A549 (cell line): Measurements from ENCODE around the gene SMLR1. TPM values are rescaled to one million over a fixed set of nuclear protein-coding genes. Genes with fewer than 3 reads are reported as not detected.

Source experiments
- ATAC-seq, 2 experiments: fragments of 200-7000 bp in 1 of 2; fragments of >200 bp in 1 of 2; cut with Nextera tagmentation in 1 of 2; cut with Tn5 transposase in 1 of 2; 3 replicates each; pipeline versions ENCODE4 v1.8.0 to v1.9.1; 2018 to 2020; ENCODE audit warnings: mild to moderate bottlenecking in 1 of 2, moderate library complexity in 1 of 2
- CTCF ChIA-PET: fragments of 300-600 bp; sonication (Branson Sonifier 250); formaldehyde crosslinking; extraction: SDS; loops from one replicate; lab custom pipeline; 2021; ENCODE audit warnings: antibody characterized with exemption, inconsistent platforms; lab: Yijun Ruan, JAX
- POLR2A ChIA-PET: fragments of 350-600 bp; formaldehyde crosslinking; extraction: SDS; loops from one replicate; lab custom pipeline; 2021; ENCODE audit warnings: antibody characterized with exemption, inconsistent platforms; lab: Yijun Ruan, JAX
- DNase-seq, 2 experiments: peaks; one replicate each; pipeline versions ENCODE4 v3.0.0 to v3.0.0-alpha.2; 2011 to 2016; ENCODE audit warnings: low read depth in 1 of 2, low spot score in 1 of 2
- FAIRE-seq: peaks from 2 replicates; lab custom pipeline; 2011; peaks lifted over from hg19 to GRCh38; lab: Jason Lieb, UNC
- H3K27ac ChIP-seq, 2 experiments: fragments of >200 bp; sonication (Bioruptor Twin); formaldehyde crosslinking; 3 replicates each; pipeline ENCODE4 v1.5.1; 2016 to 2017
- H3K4me1 ChIP-seq: fragments of >200 bp; sonication (Bioruptor Twin); formaldehyde crosslinking; 3 replicates; pipeline ENCODE4 v1.6.1; 2016
- H3K4me2 ChIP-seq: fragments of >200 bp; sonication (Bioruptor Twin); formaldehyde crosslinking; 3 replicates; pipeline ENCODE4 v1.6.1; 2016
- H3K4me3 ChIP-seq: fragments of >200 bp; sonication (Bioruptor Twin); formaldehyde crosslinking; 3 replicates; pipeline ENCODE4 v1.5.1; 2016
- H3K9me3 ChIP-seq: fragments of >200 bp; sonication (Bioruptor Twin); formaldehyde crosslinking; 3 replicates; pipeline ENCODE4 v1.6.1; 2016
- CBX2 ChIP-seq: fragments of 200-600 bp; sonication (generic); IDR thresholded peaks from 2 replicates; pipeline ENCODE4 v1.6.1; 2016; ENCODE audit warnings: low read depth, mild to moderate bottlenecking, borderline replicate concordance
- CEBPB ChIP-seq, 2 experiments: fragments of >200 bp in 1 of 2; sonication (Bioruptor Twin) in 1 of 2; formaldehyde crosslinking in 1 of 2; IDR thresholded peaks; 2 replicates each; pipeline ENCODE4 v1.6.1; 2012 to 2016
- CHD4 ChIP-seq: fragments of 200-600 bp; sonication (generic); IDR thresholded peaks from 2 replicates; pipeline ENCODE4 v1.6.1; 2016; ENCODE audit warnings: antibody characterized with exemption, mild to moderate bottlenecking, borderline replicate concordance
- EP300 ChIP-seq, 2 experiments: fragments of >200 bp; sonication (Bioruptor Twin); formaldehyde crosslinking; IDR thresholded peaks; 2 replicates in 1 of 2; 3 replicates in 1 of 2; pipeline ENCODE4 v1.6.1; 2016 to 2017
- FOSL2 ChIP-seq, 2 experiments: fragments of 450-650 bp in 1 of 2; fragments of >200 bp in 1 of 2; sonication (Bioruptor Twin) in 1 of 2; formaldehyde crosslinking; IDR thresholded peaks; 2 replicates each; pipeline versions ENCODE4 v1.5.0 to v1.6.1; 2016 to 2020; ENCODE audit warnings: mild to moderate bottlenecking in 1 of 2, moderate library complexity in 1 of 2
- FOXS1 ChIP-seq: fragments of 250-450 bp; sonication (Bioruptor Pico); IDR thresholded peaks from 2 replicates; pipeline ENCODE4 v1.5.0; 2020; ENCODE audit warnings: mild to moderate bottlenecking, moderate library complexity
- HOXB5 ChIP-seq: fragments of 250-450 bp; sonication (Bioruptor Pico); IDR thresholded peaks from 2 replicates; pipeline ENCODE4 v1.5.0; 2020; ENCODE audit warnings: mild to moderate bottlenecking, moderate library complexity
- MAFK ChIP-seq: fragments of 450-650 bp; IDR thresholded peaks from 2 replicates; pipeline ENCODE4 v1.6.1; 2014; ENCODE audit not compliant: partially characterized antibody
- MAZ ChIP-seq: fragments of 150-350 bp; IDR thresholded peaks from 2 replicates; pipeline ENCODE4 v1.6.1; 2014; ENCODE audit warnings: antibody characterized with exemption, low read depth, low read length, borderline replicate concordance
- MYC ChIP-seq: IDR thresholded peaks from 2 replicates; pipeline ENCODE4 v1.6.1; 2012; ENCODE audit warnings: mild to moderate bottlenecking, inconsistent platforms, low read length, improper control_type of control experiment, borderline replicate concordance
- NFE2L2 ChIP-seq: fragments of 150-350 bp; conservative IDR thresholded peaks from 2 replicates; pipeline ENCODE4 v1.6.1; 2014; ENCODE audit warnings: low read length
- POLR2A ChIP-seq: IDR thresholded peaks from 2 replicates; pipeline ENCODE4 v1.6.1; 2012; ENCODE audit warnings: mild to moderate bottlenecking, low read length
- RAD21 ChIP-seq, 2 experiments: fragments of >200 bp in 1 of 2; sonication (Bioruptor Twin) in 1 of 2; formaldehyde crosslinking in 1 of 2; IDR thresholded peaks in 1 of 2; conservative IDR thresholded peaks in 1 of 2; 2 replicates in 1 of 2; 3 replicates in 1 of 2; pipeline ENCODE4 v1.6.1; 2012 to 2018; ENCODE audit warnings: inconsistent platforms in 1 of 2
- RARB ChIP-seq: fragments of 250-450 bp; sonication (Bioruptor Pico); IDR thresholded peaks from 2 replicates; pipeline ENCODE4 v1.8.0; 2021; ENCODE audit warnings: mild to moderate bottlenecking, moderate library complexity
- REST ChIP-seq: fragments of 200-600 bp; sonication (generic); IDR thresholded peaks from 2 replicates; pipeline ENCODE4 v1.6.1; 2016; ENCODE audit warnings: antibody characterized with exemption, mild to moderate bottlenecking, moderate library complexity
- RFX5 ChIP-seq: fragments of 450-650 bp; IDR thresholded peaks from 2 replicates; pipeline ENCODE4 v1.7.1; 2014; ENCODE audit warnings: antibody characterized with exemption, mild to moderate bottlenecking, moderate library complexity
- SMC3 ChIP-seq: fragments of >200 bp; sonication (Bioruptor Twin); formaldehyde crosslinking; IDR thresholded peaks from 3 replicates; pipeline ENCODE4 v1.6.1; 2018; ENCODE audit warnings: inconsistent platforms
- SREBF2 ChIP-seq: fragments of 450-650 bp; IDR thresholded peaks from 2 replicates; pipeline ENCODE4 v1.6.1; 2014; ENCODE audit warnings: mild to moderate bottlenecking, moderate library complexity
- WGBS: methylation state at CpG from one replicate; pipeline ENCODE4 v1.1.6; 2017; ENCODE audit errors: missing lambda C conversion rate; 5-methylcytosine and 5-hydroxymethylcytosine counted together
- polyA plus RNA-seq, 4 experiments: library from polyadenylated mRNA; depleted of rRNA in 3 of 4; stranded (reverse); fragments of >200 nt; fragmentation: RNase III in 1 of 4; extraction: RNeasy Plus Mini Kit Qiagen cat#74134 plus additional on column Dnase treatment in 1 of 4; gene quantifications; 2 replicates in 3 of 4; 3 replicates in 1 of 4; pipeline ENCODE4 v1.2.3, GENCODE V29; 2011 to 2017
- TF ChIP-seq, protein P1 (sequence below): fragments of 450-650 bp; IDR thresholded peaks from 2 replicates; pipeline ENCODE4 v1.6.1; 2014; ENCODE audit warnings: antibody characterized with exemption
- TF ChIP-seq, protein P2 (sequence below): IDR thresholded peaks from 2 replicates; pipeline ENCODE4 v1.6.1; 2012
- TF ChIP-seq, protein P3 (sequence below): fragments of 250-450 bp; sonication (Bioruptor Pico); IDR thresholded peaks from 2 replicates; pipeline ENCODE4 v1.5.0; 2021; ENCODE audit warnings: mild to moderate bottlenecking, moderate library complexity, borderline replicate concordance
- TF ChIP-seq, protein P4 (sequence below): fragments of 250-450 bp; sonication (Bioruptor Pico); IDR thresholded peaks from 2 replicates; pipeline ENCODE4 v1.5.0; 2020; ENCODE audit warnings: low read depth, mild to moderate bottlenecking, moderate library complexity

Gene SMLR1
- polyA plus RNA-seq, 2 of the 4 experiments (the other 2 are of a cell fraction), result 0.03 to 0.05 TPM

- Histone ChIP-seq H3K4me1 (no peaks in the 10 kb centered on the region), H3K4me3 (no peak overlapping the region), H3K4me2 (no peak overlapping the region), H3K9me3 (no peaks in the 10 kb centered on the region), H3K27ac (no peak overlapping the region)
- DNase-seq, result no peak
- no peak for ATAC-seq
- 77% methylated on average over 3 of the region's 3 CpGs for WGBS
- POLR2A ChIA-PET, result no interaction called here
- CTCF ChIA-PET, result no interaction called here
- FAIRE-seq, result no peak
- TF ChIP-seq, protein P1, sequence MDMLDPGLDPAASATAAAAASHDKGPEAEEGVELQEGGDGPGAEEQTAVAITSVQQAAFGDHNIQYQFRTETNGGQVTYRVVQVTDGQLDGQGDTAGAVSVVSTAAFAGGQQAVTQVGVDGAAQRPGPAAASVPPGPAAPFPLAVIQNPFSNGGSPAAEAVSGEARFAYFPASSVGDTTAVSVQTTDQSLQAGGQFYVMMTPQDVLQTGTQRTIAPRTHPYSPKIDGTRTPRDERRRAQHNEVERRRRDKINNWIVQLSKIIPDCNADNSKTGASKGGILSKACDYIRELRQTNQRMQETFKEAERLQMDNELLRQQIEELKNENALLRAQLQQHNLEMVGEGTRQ, result no peak
- TF ChIP-seq FOSL2 (IDR thresholded peaks at IDR 0.05) (no peak), FOSL2 (CRISPR knock-in tag; IDR thresholded peaks at IDR 0.05) (no peak), FOXS1 (CRISPR knock-in tag) (no peak), CHD4 (no peak), SMC3 (no peak), CEBPB (IDR thresholded peaks at IDR 0.05) (no peak), RAD21 (conservative IDR thresholded peaks at IDR 0.05 in 1 of 2, IDR thresholded peaks at IDR 0.05 in 1 of 2) (no peak), CBX2 (no peak), MAZ (no peak)
- TF ChIP-seq, protein P2, sequence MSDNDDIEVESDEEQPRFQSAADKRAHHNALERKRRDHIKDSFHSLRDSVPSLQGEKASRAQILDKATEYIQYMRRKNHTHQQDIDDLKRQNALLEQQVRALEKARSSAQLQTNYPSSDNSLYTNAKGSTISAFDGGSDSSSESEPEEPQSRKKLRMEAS, result no peak
Observed at GRCh38 chr6:130814506-130814905, 12.7 kb upstream of the SMLR1 start.

DNA sequence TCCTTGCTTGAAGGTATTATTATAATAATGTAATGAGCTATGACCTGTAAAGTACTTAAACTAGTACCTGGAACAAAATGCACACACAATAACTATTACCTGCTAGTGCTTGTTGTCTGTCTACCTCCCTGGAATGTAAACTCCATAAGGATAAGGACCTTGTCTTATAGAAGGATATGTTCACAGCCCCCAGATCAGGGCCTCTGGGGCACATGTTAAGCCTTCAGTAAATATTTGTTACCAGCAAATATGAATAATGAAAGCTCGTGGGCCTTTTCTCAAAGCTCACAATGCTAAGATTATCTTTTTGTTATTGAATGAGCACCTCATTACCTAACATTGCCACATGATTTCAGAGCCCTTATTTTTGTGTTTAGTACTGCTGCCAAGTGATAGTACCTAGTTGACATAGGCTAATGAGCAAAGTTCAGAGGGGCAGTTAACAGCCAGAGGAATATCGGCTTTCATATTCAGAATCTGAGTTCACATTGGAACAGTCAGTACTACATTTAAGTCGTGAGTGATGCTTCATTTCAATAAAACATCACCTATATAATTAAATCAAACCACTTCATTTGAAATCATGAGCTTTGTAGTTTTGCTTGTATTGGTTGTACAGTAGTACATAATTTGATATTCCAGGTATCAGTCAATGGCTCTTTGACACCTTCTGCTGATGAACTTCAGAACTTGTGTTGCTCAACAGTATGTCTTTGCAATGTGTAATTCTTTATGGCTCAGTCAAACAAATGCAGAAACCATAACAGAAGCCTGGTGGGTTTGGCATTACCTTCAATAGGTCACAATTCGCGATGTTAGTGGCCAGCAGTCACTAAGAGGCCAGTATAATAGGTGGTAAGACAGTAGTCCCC is 11.8 kb upstream of the SMLR1 start:
- no peak for TF ChIP-seq HOXB5 (CRISPR knock-in tag)
- no peak for TF ChIP-seq REST
- TF ChIP-seq MYC, result no peak
- TF ChIP-seq, protein P3, sequence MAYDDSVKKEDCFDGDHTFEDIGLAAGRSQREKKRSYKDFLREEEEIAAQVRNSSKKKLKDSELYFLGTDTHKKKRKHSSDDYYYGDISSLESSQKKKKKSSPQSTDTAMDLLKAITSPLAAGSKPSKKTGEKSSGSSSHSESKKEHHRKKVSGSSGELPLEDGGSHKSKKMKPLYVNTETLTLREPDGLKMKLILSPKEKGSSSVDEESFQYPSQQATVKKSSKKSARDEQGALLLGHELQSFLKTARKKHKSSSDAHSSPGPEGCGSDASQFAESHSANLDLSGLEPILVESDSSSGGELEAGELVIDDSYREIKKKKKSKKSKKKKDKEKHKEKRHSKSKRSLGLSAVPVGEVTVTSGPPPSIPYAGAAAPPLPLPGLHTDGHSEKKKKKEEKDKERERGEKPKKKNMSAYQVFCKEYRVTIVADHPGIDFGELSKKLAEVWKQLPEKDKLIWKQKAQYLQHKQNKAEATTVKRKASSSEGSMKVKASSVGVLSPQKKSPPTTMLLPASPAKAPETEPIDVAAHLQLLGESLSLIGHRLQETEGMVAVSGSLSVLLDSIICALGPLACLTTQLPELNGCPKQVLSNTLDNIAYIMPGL (CRISPR knock-in tag), result no peak
- ChIA-PET CTCF (no interaction called here), POLR2A (no interaction called here)
- Histone ChIP-seq H3K4me3 (no peak overlapping the region), H3K27ac (no peak overlapping the region), H3K9me3 (no peaks in the 10 kb centered on the region), H3K4me2 (no peak overlapping the region), H3K4me1 (no peaks in the 10 kb centered on the region)
- ATAC-seq (no peak), FAIRE-seq (no peak), DNase-seq (no peak)
- WGBS, result 60% methylated on average over 5 of the region's 5 CpGs

DNA sequence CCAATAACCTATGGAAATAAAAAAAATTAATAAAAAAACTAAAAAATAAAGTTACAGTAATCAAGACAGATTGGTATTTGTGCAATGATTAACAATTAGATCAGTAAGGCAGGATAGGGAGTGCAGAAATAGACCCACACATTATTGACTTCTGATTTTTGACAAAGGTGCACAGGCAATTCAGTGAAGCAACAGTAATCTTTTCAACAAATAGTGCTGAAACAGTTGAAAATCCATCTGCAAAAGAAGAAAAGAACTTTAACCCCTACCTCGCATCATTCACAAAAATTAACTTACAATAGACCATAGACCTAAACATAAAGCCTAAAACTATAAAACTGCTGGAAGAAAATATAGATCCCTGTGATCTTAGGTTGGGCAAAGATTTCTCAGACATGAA is 4.5 kb upstream of the SMLR1 start:
- FAIRE-seq (no peak), ATAC-seq (no peak), DNase-seq (no peak)
- H3K4me3 ChIP-seq, result no peak overlapping the region
- H3K27ac ChIP-seq, result no peak overlapping the region
- H3K9me3 ChIP-seq, result no peaks in the 10 kb centered on the region
- 32% methylated on average over 1 of the region's 1 CpG for WGBS
- H3K4me2 ChIP-seq, result no peak overlapping the region
- no peaks in the 10 kb centered on the region for H3K4me1 ChIP-seq
- POLR2A ChIA-PET, result no interaction called here
- CTCF ChIA-PET, result no interaction called here
- TF ChIP-seq RFX5 (no peak), MAZ (no peak), MAFK (no peak), CBX2 (no peak), SREBF2 (no peak), EP300 (IDR thresholded peaks at IDR 0.05) (no peak), RARB (no peak), NFE2L2 (no peak), POLR2A (no peak), FOXS1 (CRISPR knock-in tag) (no peak)
- TF ChIP-seq, protein P3 (CRISPR knock-in tag), result no peak
- TF ChIP-seq, protein P2, result no peak
- TF ChIP-seq, protein P4, sequence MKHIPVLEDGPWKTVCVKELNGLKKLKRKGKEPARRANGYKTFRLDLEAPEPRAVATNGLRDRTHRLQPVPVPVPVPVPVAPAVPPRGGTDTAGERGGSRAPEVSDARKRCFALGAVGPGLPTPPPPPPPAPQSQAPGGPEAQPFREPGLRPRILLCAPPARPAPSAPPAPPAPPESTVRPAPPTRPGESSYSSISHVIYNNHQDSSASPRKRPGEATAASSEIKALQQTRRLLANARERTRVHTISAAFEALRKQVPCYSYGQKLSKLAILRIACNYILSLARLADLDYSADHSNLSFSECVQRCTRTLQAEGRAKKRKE (CRISPR knock-in tag), result no peak
